Fibroblast of skin of scalp (primary cell): ENCODE results near the gene IVD.

Source experiments
- DNase-seq: peaks from one replicate; pipeline ENCODE4 v3.0.0-alpha.2; 2013

Gene IVD

DNA sequence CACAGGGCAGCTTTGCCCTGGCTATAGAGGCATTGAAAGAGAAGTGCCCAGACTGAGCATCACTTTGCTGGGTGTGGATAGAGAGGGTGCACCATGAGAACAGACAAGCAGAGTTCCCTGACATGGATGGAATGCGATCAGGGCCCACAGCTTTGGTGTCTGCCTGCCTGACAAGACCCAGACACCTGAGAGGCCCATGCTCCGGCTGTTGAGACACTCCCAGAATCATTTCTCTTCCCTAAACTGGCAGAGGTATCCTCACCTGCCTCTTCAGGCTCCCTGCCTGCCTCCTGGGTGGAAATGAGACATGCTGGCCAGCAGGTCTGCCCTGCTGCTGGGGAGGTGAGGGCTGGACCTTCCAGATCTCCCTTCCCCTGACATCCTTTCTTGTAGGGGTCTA, 54.8 kb downstream of the IVD start:
- no peak for DNase-seq

DNA sequence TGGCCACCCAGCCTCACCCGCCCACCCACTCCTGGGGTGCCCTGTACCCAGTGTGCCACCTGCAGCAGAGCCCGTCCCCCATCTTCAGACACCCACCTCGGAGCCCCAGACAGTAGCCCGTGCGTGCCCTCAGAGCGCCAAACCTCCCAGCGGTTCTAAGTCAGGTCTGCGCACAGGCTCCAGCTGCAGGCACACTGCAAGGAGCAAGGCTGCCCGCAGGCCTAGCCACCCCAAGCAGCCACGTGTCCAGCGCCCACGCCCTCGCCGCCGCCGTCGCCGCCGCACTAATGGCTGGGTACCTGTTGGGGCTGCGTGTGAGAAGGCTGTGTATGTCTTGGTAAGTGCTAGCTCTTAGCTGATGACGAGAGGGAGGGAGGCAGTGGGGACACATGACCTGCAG, 56.4 kb downstream of the IVD start:
- DNase-seq, result no peak

DNA sequence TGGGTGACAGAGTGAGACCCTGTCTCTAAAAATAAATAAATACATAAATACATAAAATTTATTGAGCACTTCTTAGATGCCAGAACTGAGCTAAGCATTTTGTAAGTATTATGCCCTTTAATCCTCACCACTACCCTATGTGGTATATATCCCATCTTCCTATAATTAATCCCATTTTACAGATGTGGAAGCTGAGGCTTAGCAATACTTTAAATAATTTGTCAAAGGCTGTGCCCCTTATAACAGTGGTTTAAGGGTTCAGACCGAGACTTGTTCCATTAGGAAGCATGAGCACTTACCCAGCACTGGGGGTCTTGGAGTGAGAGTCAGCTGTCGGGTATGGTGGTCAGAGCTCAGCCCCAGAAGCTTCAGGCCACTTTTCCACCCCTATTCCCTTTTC, 57.7 kb downstream of the IVD start:
- DNase-seq, result no peak

GRCh38 chr15:40463886-40464545, 58.4 kb downstream of the IVD start:
- no peak for DNase-seq

GRCh38 chr15:40464595-40465185, 59.1 kb downstream of the IVD start:
- no peak for DNase-seq

GRCh38 chr15:40465939-40466338, 60.3 kb downstream of the IVD start:
- no peak for DNase-seq

GRCh38 chr15:40466426-40467260, 61.0 kb downstream of the IVD start:
- no peak for DNase-seq

DNA sequence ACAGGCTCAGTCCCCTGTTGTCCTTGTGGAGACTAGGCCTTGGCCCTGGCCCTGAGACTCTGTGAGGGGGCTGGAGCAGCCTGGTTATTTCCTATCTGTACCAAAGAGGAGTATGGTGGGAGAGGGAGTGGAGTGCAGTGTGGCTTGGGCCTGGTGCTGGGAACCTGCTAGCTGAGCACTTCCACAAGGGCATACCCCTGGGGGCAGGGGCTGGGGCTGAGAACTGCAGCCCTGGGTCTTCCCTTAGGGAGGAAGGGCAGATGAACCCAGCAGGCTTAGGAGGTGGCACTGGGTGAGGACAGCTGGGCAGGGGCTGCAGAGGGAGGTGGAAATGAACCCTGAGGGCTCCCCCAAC, 61.6 kb downstream of the IVD start:
- DNase-seq, result no peak

GRCh38 chr15:40468898-40469331, 63.3 kb downstream of the IVD start:
- no peak for DNase-seq

DNA sequence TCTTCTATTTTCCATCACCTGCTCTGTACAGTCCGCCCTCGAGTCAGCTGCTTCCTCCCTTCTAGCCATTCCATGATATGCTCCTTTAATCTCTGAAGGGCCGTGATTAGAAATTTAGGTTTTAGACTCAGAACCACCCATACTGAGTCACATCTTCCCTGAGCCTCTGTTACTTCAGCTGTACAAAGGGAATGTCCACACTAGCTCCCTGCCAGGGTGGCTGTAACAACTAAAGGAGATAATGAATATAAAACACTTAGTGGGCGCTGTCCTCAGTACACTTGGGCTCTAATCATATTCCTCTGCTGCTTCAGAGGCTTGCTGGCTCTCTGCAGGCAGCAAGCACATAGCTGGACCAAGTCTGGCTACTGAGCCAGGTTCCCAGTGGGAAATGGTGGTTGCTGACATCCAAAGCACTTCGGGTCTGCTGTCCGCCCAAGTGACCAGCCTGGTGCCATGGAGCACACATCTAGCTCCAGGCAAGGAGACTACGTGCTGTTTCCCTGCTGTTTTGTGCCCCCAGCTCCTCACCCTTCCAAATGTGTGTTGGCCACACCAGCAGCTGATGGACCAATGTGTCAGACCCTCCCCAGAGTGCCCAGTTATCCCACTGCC, 64.3 kb downstream of the IVD start:
- DNase-seq, result no peak

GRCh38 chr15:40470423-40471104, 65.0 kb downstream of the IVD start, which contains the start of gene CHST14:
TSS of gene CHST14 (plus strand) at chr15:40470984. CDS start at chr15:40471214, 230 bp downstream.
- DNase-seq, result peak; percentile 68
